HG02970 (cell line): ENCODE results near the gene CHIC1.
A peak's percentile ranks its signal among the peaks of the same experiment; 100 is the strongest.
"Not testable (repeated sequence)": the region's sequence is repeated elsewhere in the genome, so short reads cannot be mapped to it uniquely, and the experiment has no call there.

Experiments used
- ATAC-seq: cut with Tn5 transposase; IDR thresholded peaks from one replicate; pipeline ENCODE4 v1.9.1; 2021; ENCODE audit warnings: mild to moderate bottlenecking, moderate library complexity, moderate number of reproducible peaks; ENCODE audit not compliant: unreplicated experiment, low FRiP score

CHIC1 gene

DNA sequence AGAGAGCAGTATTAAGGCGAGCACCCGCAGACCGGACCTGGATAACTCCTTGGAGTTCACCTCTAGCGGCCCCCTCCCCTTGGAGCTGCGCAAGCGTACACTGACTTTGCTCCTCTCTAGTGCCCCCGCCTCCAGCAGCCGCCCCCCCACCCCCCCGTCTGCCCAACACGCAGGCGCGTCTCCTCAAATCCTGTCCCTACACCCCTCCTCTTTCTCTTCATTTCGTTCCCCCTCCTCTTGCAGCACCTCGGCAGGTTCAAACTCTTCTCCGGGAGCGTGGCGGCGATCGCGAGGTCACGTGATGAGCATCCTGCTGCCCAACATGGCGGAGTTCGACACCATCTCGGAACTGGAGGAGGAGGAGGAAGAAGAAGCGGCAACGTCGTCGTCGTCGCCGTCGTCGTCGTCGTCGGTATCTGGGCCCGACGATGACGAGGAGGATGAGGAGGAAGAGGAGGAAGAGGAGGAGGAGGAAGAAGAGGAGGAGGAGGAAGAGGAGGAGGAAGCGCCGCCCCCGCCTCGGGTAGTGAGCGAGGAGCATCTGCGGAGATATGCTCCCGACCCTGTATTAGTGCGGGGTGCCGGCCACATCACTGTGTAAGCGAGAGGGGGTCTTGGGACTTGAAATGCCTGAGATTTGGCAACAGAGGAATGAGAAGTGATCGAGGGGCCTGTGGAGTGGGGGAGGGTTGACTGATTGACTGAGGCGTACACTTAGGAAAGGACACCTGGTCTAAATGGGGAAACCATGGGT, at the start of gene CHIC1:
TSS of gene CHIC1 (plus strand) at position 214 of the 754 bp plus-strand sequence. CDS start at position 302, 88 bp downstream.
- ATAC-seq: peak; percentile 45

GRCh38 chrX:73522823-73523222, 40.2 kb upstream of the CHIC1 start:
- ATAC-seq: not testable (repeated sequence)

DNA sequence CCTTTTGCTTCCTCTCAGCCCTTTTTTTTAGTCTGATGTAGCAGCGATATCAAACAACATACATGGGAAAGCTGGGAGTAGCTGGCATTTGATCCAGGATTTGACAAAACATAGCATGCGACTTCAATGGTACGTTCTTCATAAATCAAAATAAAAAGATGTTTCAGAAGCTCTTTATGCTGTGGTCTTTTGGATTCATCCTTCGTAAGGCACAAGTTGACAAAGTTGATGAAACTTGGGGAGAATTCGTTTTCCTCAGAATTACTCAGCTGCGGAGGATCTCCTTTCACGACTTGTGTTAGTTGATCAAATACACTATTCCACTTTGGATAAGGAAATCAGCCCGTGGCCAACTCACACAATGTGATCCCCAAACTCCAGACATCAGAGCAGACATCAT, 38.1 kb upstream of the CHIC1 start:
- ATAC-seq: no peak

DNA sequence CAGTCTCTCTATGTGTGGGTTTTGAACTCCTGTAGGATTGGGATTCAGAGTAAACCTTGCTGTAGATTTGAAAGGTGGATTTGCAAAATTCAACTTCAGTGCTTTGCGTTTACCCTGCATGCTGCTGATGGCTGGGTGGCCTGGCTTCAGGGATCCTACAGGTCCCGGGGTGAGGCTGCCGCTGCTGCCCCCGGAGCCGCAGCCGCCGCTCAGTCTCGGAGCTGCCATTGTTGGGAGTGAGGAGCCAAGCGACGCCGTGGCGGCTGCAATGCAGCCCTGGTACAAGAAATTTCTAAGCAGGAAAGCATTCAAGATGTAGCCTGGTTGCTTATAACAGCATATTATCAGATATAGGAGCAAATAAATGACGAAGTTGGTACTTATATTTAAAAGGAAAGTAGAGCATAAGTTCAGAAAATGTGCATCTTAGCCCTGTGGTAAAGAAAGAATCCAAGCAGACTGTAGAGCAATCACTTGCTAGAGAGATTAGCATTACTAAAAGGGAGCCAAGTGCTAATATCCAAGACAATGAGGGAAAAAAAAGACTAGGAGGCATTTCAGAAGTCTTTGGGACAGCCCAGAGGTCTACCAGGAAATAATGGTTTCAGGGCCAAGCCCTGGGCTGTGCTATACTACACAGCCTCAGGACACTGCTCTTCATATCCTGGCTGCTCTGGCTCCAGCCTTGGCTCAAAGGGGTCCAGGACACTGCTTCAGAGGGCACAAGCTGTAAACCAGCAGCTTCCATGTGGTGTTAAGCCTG, 36.9 kb upstream of the CHIC1 start:
- ATAC-seq: no peak

DNA sequence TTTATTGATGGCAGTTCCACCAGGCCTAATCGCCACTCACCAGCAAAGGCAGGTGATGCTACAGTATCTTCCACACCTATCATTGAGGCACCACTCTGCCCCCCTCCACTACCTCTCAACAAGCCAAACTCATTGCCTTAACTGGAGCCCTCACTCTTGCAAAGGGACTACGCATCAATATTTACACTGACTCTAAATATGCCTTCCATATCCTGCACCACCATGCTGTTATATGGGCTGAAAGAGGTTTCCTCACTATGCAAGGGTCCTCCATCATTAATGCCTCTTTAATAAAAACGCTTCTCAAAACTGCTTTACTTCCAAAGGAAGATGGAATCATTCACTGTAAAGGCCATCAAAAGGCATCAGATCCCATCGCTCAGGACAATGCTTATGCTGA, 31.3 kb upstream of the CHIC1 start:
- ATAC-seq: not testable (repeated sequence)

GRCh38 chrX:73556159-73556558, 6.8 kb upstream of the CHIC1 start:
- ATAC-seq: no peak

DNA sequence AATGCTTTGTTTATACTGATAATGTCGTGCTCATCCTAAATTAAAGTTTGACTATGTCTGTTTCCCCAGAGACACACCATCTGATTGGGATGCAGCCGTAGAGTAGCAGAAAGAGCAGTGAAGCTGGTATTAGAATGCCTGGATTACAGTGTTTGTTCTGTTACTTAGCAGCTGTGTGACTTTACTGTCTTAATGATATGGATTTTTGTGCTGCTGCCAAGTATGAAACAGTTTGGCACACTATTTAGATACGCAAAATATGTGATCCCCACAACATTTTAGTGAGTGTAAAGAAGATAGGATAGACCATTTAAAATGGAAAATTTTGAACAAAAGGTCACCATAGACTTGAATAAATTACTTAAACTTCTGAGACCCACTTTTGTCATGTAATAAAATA, 1.2 kb upstream of the CHIC1 start:
- ATAC-seq: no peak

- ATAC-seq: no peak
Observed at GRCh38 chrX:73562458-73562857, 539 bp upstream of the CHIC1 start.

- ATAC-seq: peak; percentile 23
Observed at GRCh38 chrX:73563738-73564068, 706 bp downstream of the CHIC1 start.

DNA sequence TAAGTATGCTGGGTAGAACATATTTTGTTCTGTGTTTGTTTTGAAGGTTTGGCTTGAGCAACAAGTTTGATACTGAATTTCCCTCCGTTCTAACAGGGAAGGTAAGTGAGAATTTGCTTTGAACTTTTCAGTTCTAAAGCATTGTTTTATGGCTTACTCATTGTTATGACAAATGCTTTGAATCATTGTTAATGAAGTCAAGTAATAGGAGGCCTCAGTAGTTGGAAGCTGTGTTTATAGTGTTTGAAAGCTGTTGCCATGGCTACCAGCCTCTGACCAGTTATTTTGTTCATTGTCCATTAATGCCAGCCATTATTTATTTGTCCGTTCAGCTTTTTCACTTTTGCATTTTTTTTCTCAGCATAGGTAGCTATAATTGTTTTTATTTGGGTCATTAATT, 14.4 kb downstream of the CHIC1 start:
- ATAC-seq: no peak

GRCh38 chrX:73581002-73581628, 18.1 kb downstream of the CHIC1 start:
- no peak for ATAC-seq

DNA sequence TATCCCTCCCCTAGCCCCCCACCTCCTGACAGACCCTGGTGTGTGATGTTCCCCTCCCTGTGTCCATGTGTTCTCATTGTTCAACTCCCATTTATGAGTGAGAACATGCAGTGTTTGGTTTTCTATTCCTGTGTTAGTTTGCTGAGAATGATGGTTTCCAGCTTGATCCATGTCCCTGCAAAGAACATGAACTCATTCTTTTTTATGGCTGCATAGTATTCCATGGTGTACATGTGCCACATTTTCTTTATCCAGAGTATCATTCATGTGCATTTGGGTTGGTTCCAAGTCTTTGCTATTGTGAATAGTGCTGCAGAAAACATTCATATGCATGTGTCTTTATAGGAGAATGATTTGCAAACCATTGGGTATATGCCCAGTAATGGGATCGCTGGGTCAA, 34.8 kb downstream of the CHIC1 start:
- ATAC-seq: not testable (repeated sequence)

DNA sequence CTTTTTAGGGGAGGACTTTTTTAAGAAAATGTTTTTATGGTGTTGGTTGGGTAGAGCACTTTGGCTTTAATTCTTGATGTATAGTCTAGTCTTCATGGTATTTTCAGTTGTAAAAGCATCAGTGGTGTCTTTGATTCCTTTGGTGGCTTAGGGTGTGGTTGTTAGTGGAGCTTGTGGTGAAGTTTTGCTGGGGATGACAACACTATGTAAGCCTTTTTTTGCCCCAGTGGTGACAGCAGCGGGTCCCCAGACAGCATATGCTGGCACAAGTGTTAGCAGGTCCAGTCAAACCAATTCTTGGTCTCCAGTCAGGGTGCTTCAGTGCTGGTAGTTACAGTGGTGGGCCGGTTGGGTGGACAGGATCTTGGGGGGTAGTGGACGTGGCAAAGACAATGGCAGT, 52.0 kb downstream of the CHIC1 start:
- ATAC-seq: no peak

DNA sequence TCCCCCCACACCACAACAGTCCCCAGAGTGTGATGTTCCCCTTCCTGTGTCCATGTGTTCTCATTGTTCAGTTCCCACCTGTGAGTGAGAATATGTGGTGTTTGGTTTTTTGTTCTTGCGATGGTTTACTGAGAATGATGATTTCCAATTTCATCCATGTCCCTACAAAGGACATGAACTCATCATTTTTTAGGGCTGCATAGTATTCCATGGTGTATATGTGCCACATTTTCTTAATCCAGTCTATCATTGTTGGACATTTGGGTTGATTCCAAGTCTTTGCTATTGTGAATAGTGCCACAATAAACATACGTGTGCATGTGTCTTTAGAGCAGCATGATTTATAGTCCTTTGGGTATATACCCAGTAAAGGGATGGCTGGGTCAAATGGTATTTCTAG, 78.7 kb downstream of the CHIC1 start:
- ATAC-seq: not testable (repeated sequence)

GRCh38 chrX:73647212-73647611, 84.2 kb downstream of the CHIC1 start:
- no peak for ATAC-seq

DNA sequence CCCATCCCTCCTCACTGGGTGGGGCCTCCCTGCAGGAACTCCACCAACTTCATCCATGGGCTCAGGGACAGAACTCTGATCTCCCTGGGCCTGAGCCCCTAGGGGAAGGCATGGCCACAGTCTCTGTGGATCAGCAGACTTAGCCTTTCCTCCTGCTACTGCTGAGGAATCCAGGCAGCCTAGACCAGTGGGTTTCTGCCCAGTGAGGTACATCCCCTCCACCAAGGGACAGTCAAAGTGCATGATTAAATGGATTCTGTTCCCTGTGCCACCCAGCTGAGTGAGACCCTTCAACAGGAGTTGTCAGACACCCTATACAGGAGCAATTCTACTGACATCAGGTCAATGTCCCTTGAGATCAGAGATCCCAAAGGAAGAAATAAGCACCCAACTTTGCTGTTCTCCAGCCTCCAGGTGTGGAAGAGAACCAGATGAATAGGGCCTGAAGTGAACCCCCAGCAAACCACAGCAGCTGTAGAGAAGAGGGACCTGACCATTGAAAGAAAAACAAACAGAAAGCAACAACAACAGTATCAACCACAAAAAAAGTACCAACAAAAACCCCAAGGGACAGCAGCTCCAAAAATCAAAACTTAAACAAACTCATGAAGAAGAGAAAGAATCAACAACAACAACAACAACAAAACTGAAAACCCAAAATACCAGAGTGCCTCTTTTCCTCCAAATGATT, 84.8 kb downstream of the CHIC1 start:
- ATAC-seq: no peak

GRCh38 chrX:73661322-73661721, 98.3 kb downstream of the CHIC1 start:
- not testable (repeated sequence) for ATAC-seq

DNA sequence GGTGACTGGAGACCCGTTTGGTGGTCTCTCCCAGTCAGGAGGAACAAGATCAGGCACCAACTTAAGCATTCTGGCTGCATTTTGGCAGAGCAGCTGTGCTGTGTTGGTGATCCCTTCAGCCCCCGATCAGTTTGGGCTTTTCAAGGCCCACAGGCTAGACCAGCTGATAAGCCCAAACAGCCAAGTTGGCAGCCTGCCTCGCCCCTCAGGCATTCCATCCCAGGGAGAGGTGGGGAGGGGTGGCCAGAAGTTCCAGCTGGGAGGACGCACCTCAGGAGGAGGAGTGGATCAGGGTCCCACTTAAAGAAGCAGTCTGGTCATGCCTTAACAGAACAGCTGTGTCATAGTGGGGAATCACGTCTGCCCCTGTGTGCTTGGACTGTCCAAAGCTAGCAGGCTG, 105.8 kb downstream of the CHIC1 start:
- no peak for ATAC-seq

DNA sequence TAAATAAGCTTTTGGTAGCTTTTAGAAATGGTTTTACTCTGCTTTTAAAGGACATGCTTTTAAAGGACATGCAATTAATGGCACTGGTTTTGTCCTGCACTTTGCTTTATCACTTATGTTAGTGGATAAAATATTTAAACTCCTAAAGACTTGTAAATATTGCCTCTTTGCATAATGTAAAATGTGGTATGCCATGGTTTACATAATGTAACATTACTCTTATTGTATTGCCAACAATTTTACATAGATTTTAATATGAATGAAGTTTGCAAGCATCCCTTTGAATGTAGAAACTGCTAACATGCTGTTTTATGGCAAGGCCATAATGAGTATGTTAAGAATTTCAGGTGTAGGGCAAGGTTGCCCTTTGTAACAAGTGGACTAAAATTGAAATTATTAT, 118.4 kb downstream of the CHIC1 start:
- no peak for ATAC-seq

DNA sequence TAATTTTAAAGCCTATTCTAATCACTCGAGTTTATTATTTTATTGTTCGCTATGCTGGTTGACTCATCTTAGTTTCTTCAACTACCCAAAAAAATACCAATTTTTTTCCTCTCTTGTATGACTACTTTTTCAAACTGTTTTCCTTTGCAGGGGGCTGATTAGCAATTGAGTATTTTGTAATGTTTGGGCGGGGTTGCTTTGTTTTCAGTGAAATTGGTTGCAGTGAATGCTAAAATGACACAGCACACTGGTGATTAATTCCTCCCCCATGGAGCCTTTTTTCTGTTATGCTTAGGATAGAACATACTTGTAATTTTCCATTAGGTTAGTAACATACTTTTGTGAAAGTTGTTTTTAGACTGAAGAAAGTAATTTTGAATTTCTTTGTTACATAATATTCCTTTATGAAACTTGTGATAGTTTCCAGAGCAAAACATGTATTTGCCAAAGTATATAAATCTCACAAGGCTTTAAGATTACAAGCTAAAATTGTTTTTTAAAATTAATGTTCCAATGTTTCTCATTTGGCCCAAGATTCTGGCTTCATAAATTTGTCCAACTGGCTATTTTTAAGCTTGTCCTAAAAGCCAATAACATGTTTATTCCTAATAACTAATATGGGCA, 120.4 kb downstream of the CHIC1 start:
- no peak for ATAC-seq
